PFSK-1 (cell line): Measurements from ENCODE around the gene RDM1.

ENCODE experiments used
- REST ChIP-seq, 2 experiments: IDR thresholded peaks; 2 replicates each; pipeline versions ENCODE4 v1.6.1 to v1.8.0; 2011 to 2012; ENCODE audit warnings: low read depth in 2 of 2, low read length in 2 of 2, control low read depth in 1 of 2, inconsistent platforms in 1 of 2, mild to moderate bottlenecking in 1 of 2, moderate library complexity in 1 of 2; ENCODE audit not compliant: insufficient read depth in 1 of 2
- TAF1 ChIP-seq: IDR thresholded peaks from 2 replicates; pipeline ENCODE4 v1.6.1; 2012; ENCODE audit warnings: low read length, control low read depth, borderline replicate concordance; ENCODE audit not compliant: insufficient read depth

GRCh38 chr17:35900280-35900679 lies 30.3 kb downstream of the RDM1 start:
- TF ChIP-seq TAF1, result no peak
- TF ChIP-seq REST (IDR thresholded peaks at IDR 0.05; ENCODE audit: insufficient read depth in 1 of 2, low read depth in 2 of 2, low read length in 2 of 2), result no peak
